ENCODE results near the gene MED9.

Gene MED9

DNA sequence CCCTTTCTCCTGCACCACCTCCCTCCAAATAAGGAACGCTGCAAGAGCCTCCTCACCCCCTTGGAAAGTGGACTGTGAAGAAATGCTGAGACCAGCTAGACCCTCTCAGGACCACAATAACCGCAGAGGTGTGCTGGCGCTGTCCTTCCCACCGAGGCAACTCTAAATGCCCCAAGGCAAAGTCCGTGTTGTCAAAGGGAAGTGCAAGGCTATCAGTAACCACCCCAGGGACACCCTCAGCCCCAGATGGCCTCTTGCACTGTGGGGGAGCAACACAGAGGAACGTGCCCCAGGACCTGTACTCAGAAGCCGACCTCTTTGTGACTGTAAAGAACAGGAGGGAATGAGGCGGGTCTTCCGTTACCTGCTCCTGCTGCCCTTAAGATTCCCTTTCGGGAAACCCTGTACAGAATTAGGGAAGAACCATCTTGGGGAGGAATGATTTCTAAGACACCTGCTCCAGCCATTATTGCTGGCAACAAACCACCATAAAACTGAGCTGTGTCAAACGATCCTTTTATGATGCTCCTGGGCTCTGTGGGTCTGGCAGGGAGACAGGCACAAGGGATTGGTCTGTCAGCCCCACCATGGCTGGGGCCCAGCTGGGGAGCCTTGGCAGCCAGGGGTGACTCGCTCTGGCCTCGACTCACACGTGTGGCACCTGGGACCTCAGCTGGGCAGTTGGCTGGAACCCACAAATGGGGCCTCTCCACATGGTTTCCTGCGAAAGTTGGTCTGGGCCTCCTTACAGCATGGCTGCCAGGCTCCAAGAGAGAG, 14.6 kb upstream of the MED9 start:
- no peak overlapping the region for H3K27ac ChIP-seq (ENCODE audit: extremely low read depth, low read depth, low read length)
- POLR2A ChIA-PET = interaction anchor here (1.0 to 1.7 kb wide), 2 partner anchors 34 to 35 kb away, joined by 3 to 8 read pairs; partner anchors contain the start of gene RASD1
- H3K9me3 ChIP-seq (ENCODE audit: control insufficient read depth, insufficient read depth, low read depth, low read length) = no peaks in the 10 kb centered on the region
- TF ChIP-seq ZSCAN16 (tag by site-specific recombination; IDR thresholded peaks at IDR 0.05) = no peak
- TF ChIP-seq ZNF621 (tag by site-specific recombination; IDR thresholded peaks at IDR 0.05) = no peak
- no peak for TF ChIP-seq FEZF1 (tag by site-specific recombination; IDR thresholded peaks at IDR 0.05)
- TF ChIP-seq ZNF391 (tag by site-specific recombination; IDR thresholded peaks at IDR 0.05; ENCODE audit: borderline replicate concordance, low read depth) = no peak
- TF ChIP-seq, protein P1, sequence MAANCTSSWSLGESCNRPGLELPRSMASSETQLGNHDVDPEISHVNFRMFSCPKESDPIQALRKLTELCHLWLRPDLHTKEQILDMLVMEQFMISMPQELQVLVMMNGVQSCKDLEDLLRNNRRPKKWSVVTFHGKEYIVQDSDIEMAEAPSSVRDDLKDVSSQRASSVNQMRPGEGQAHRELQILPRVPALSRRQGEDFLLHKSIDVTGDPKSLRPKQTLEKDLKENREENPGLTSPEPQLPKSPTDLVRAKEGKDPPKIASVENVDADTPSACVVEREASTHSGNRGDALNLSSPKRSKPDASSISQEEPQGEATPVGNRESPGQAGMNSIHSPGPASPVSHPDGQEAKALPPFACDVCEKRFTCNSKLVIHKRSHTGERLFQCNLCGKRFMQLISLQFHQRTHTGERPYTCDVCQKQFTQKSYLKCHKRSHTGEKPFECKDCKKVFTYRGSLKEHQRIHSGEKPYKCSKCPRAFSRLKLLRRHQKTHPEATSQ (tag by site-specific recombination; IDR thresholded peaks at IDR 0.05) = no peak
- TF ChIP-seq, protein P2, sequence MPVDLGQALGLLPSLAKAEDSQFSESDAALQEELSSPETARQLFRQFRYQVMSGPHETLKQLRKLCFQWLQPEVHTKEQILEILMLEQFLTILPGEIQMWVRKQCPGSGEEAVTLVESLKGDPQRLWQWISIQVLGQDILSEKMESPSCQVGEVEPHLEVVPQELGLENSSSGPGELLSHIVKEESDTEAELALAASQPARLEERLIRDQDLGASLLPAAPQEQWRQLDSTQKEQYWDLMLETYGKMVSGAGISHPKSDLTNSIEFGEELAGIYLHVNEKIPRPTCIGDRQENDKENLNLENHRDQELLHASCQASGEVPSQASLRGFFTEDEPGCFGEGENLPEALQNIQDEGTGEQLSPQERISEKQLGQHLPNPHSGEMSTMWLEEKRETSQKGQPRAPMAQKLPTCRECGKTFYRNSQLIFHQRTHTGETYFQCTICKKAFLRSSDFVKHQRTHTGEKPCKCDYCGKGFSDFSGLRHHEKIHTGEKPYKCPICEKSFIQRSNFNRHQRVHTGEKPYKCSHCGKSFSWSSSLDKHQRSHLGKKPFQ (tag by site-specific recombination; IDR thresholded peaks at IDR 0.05) = no peak
- no peak for TF ChIP-seq ZNF239 (tag by site-specific recombination; IDR thresholded peaks at IDR 0.05)
- TF ChIP-seq ZNF658 (tag by site-specific recombination; IDR thresholded peaks at IDR 0.05) = no peak
- TF ChIP-seq, protein P3, sequence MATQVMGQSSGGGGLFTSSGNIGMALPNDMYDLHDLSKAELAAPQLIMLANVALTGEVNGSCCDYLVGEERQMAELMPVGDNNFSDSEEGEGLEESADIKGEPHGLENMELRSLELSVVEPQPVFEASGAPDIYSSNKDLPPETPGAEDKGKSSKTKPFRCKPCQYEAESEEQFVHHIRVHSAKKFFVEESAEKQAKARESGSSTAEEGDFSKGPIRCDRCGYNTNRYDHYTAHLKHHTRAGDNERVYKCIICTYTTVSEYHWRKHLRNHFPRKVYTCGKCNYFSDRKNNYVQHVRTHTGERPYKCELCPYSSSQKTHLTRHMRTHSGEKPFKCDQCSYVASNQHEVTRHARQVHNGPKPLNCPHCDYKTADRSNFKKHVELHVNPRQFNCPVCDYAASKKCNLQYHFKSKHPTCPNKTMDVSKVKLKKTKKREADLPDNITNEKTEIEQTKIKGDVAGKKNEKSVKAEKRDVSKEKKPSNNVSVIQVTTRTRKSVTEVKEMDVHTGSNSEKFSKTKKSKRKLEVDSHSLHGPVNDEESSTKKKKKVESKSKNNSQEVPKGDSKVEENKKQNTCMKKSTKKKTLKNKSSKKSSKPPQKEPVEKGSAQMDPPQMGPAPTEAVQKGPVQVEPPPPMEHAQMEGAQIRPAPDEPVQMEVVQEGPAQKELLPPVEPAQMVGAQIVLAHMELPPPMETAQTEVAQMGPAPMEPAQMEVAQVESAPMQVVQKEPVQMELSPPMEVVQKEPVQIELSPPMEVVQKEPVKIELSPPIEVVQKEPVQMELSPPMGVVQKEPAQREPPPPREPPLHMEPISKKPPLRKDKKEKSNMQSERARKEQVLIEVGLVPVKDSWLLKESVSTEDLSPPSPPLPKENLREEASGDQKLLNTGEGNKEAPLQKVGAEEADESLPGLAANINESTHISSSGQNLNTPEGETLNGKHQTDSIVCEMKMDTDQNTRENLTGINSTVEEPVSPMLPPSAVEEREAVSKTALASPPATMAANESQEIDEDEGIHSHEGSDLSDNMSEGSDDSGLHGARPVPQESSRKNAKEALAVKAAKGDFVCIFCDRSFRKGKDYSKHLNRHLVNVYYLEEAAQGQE (tag by site-specific recombination; IDR thresholded peaks at IDR 0.05) = no peak
- TF ChIP-seq ZNF23 (tag by site-specific recombination; IDR thresholded peaks at IDR 0.05; ENCODE audit: borderline replicate concordance) = no peak
- no peak for TF ChIP-seq ZNF133 (tag by site-specific recombination; IDR thresholded peaks at IDR 0.05)
- no peak for TF ChIP-seq ZNF792 (tag by site-specific recombination; IDR thresholded peaks at IDR 0.05)
- H3K4me3 ChIP-seq (ENCODE audit: low read depth, low read length) = no peak overlapping the region
- H3K36me3 ChIP-seq (ENCODE audit: control insufficient read depth in 2 of 2, insufficient read depth in 1 of 2, low read length in 2 of 2) = no peaks in the 10 kb centered on the region
- CTCF ChIA-PET = interaction anchor here (0.7 kb wide), 1 partner anchor 151 kb away, joined by 3 read pairs; no protein-coding TSS in a partner anchor
- no peaks in the 10 kb centered on the region for H3K4me1 ChIP-seq (ENCODE audit: control insufficient read depth, insufficient read depth, low read length)

DNA sequence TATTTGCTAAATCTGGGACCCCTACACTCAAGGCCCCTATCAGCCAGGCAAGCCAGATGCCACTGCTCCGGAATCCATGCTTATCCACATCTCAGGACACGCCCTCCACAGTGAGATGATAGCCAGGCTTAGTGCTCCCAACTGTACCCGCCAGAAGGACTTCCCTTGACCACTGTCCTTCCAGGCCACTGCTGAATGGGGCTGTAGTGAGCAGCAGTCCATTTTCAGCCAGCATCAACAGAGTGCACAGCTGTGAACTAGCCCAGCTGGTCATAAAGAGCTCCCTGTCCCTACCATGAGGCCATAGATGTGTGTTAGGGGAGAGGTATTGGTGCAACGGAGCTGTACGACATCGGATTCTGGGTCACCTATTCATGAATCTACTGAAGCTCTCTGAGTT, 13.0 kb upstream of the MED9 start:
- ChIA-PET CTCF (no interaction called here), POLR2A (no interaction called here)
- Histone ChIP-seq H3K4me3 (ENCODE audit: low read depth, low read length) (no peak overlapping the region), H3K9me3 (ENCODE audit: control insufficient read depth, insufficient read depth, low read depth, low read length) (no peaks in the 10 kb centered on the region), H3K27ac (ENCODE audit: extremely low read depth, low read depth, low read length) (no peak overlapping the region), H3K36me3 (ENCODE audit: control insufficient read depth in 2 of 2, insufficient read depth in 1 of 2, low read length in 2 of 2) (no peaks in the 10 kb centered on the region), H3K4me1 (ENCODE audit: control insufficient read depth, insufficient read depth, low read length) (0 out of 2 replicates have a peak, but pooled peaks cover 2% of the 10 kb centered on the region)
- TF ChIP-seq ZNF174 (tag by site-specific recombination; IDR thresholded peaks at IDR 0.05) (no peak), ZNF830 (tag by site-specific recombination; IDR thresholded peaks at IDR 0.05; ENCODE audit: low read depth) (no peak), ZNF510 (tag by site-specific recombination; IDR thresholded peaks at IDR 0.05; ENCODE audit: insufficient replicate concordance) (no peak), SP7 (tag by site-specific recombination; IDR thresholded peaks at IDR 0.05) (no peak), ZBTB1 (tag by site-specific recombination; IDR thresholded peaks at IDR 0.05) (no peak), ZNF121 (tag by site-specific recombination; IDR thresholded peaks at IDR 0.05) (no peak), ZNF24 (tag by site-specific recombination; IDR thresholded peaks at IDR 0.05) (no peak), EGR2 (tag by site-specific recombination; IDR thresholded peaks at IDR 0.05; ENCODE audit: low read depth) (no peak)
